ENCODE measurements around the gene MAB21L4. TPM values are rescaled to one million over a fixed set of nuclear protein-coding genes. Genes with fewer than 3 reads are reported as not detected.

The MAB21L4 gene
- polyA plus RNA-seq, 2 of the 4 experiments (the other 2 are of a cell fraction), result not detected

GRCh38 chr2:240894006-240894405 is 1.9 kb downstream of the MAB21L4 start:
- ChIA-PET CTCF (interaction anchor here (1.4 kb wide), 1 partner anchor 21 kb away, joined by 4 read pairs; no protein-coding TSS in a partner anchor), POLR2A (no interaction called here)
- WGBS (ENCODE audit: missing lambda C conversion rate), result 0% methylated on average over 1 of the region's 9 CpGs
- Histone ChIP-seq H3K4me3 (no peak overlapping the region), H3K4me1 (peaks cover 21% of the 10 kb centered on the region), H3K4me2 (no peak overlapping the region), H3K27ac (peak overlapping the region in 1 of 2 experiments; percentile 32; a peak in 1 of 6 replicates), H3K9me3 (no peaks in the 10 kb centered on the region)
- FAIRE-seq (no peak), DNase-seq (ENCODE audit: low read depth in 1 of 2, low spot score in 1 of 2) (no peak), ATAC-seq (no peak)
- TF ChIP-seq KDM1A (IDR thresholded peaks at IDR 0.05; ENCODE audit: low read depth) (no peak), ZFP36 (IDR thresholded peaks at IDR 0.05; ENCODE audit: borderline replicate concordance, partially characterized antibody) (no peak), MAZ (IDR thresholded peaks at IDR 0.05; ENCODE audit: borderline replicate concordance, low read depth, low read length) (no peak), SREBF2 (IDR thresholded peaks at IDR 0.05) (no peak), NPAS2 (CRISPR knock-in tag; IDR thresholded peaks at IDR 0.05; ENCODE audit: borderline replicate concordance) (no peak), FOXS1 (CRISPR knock-in tag; IDR thresholded peaks at IDR 0.05) (no peak), HOXB5 (CRISPR knock-in tag; IDR thresholded peaks at IDR 0.05) (no peak), ZSCAN20 (CRISPR knock-in tag; IDR thresholded peaks at IDR 0.05) (no peak), TFCP2L1 (CRISPR knock-in tag; IDR thresholded peaks at IDR 0.05) (no peak), KDM5A (IDR thresholded peaks at IDR 0.05) (no peak), TP53 (CRISPR knock-in tag; IDR thresholded peaks at IDR 0.05) (no peak)
- TF ChIP-seq, protein P1, sequence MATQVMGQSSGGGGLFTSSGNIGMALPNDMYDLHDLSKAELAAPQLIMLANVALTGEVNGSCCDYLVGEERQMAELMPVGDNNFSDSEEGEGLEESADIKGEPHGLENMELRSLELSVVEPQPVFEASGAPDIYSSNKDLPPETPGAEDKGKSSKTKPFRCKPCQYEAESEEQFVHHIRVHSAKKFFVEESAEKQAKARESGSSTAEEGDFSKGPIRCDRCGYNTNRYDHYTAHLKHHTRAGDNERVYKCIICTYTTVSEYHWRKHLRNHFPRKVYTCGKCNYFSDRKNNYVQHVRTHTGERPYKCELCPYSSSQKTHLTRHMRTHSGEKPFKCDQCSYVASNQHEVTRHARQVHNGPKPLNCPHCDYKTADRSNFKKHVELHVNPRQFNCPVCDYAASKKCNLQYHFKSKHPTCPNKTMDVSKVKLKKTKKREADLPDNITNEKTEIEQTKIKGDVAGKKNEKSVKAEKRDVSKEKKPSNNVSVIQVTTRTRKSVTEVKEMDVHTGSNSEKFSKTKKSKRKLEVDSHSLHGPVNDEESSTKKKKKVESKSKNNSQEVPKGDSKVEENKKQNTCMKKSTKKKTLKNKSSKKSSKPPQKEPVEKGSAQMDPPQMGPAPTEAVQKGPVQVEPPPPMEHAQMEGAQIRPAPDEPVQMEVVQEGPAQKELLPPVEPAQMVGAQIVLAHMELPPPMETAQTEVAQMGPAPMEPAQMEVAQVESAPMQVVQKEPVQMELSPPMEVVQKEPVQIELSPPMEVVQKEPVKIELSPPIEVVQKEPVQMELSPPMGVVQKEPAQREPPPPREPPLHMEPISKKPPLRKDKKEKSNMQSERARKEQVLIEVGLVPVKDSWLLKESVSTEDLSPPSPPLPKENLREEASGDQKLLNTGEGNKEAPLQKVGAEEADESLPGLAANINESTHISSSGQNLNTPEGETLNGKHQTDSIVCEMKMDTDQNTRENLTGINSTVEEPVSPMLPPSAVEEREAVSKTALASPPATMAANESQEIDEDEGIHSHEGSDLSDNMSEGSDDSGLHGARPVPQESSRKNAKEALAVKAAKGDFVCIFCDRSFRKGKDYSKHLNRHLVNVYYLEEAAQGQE (IDR thresholded peaks at IDR 0.05), result no peak

GRCh38 chr2:240893363-240893844 is 2.6 kb downstream of the MAB21L4 start:
- DNase-seq (ENCODE audit: low read depth in 1 of 2, low spot score in 1 of 2), result no peak
- no peak for FAIRE-seq
- Histone ChIP-seq H3K9me3 (no peaks in the 10 kb centered on the region), H3K27ac (peak overlapping the region in 1 of 2 experiments; percentile 32; a peak in 1 of 6 replicates), H3K4me3 (no peak overlapping the region), H3K4me2 (no peak overlapping the region), H3K4me1 (peaks cover 21% of the 10 kb centered on the region)
- WGBS (ENCODE audit: missing lambda C conversion rate), result 84% methylated on average over 8 of the region's 17 CpGs
- ChIA-PET POLR2A (no interaction called here), CTCF (interaction anchor here (1.4 kb wide), 1 partner anchor 21 kb away, joined by 4 read pairs; no protein-coding TSS in a partner anchor)
- TF ChIP-seq HOXB5 (CRISPR knock-in tag; IDR thresholded peaks at IDR 0.05) (no peak), GATA3 (IDR thresholded peaks at IDR 0.05; ENCODE audit: borderline replicate concordance) (no peak), ZC3H11A (IDR thresholded peaks at IDR 0.05) (no peak), RCOR1 (IDR thresholded peaks at IDR 0.05; ENCODE audit: low read depth, low read length) (no peak)
- TF ChIP-seq, protein P2, sequence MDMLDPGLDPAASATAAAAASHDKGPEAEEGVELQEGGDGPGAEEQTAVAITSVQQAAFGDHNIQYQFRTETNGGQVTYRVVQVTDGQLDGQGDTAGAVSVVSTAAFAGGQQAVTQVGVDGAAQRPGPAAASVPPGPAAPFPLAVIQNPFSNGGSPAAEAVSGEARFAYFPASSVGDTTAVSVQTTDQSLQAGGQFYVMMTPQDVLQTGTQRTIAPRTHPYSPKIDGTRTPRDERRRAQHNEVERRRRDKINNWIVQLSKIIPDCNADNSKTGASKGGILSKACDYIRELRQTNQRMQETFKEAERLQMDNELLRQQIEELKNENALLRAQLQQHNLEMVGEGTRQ (IDR thresholded peaks at IDR 0.05), result no peak
- TF ChIP-seq, protein P3, sequence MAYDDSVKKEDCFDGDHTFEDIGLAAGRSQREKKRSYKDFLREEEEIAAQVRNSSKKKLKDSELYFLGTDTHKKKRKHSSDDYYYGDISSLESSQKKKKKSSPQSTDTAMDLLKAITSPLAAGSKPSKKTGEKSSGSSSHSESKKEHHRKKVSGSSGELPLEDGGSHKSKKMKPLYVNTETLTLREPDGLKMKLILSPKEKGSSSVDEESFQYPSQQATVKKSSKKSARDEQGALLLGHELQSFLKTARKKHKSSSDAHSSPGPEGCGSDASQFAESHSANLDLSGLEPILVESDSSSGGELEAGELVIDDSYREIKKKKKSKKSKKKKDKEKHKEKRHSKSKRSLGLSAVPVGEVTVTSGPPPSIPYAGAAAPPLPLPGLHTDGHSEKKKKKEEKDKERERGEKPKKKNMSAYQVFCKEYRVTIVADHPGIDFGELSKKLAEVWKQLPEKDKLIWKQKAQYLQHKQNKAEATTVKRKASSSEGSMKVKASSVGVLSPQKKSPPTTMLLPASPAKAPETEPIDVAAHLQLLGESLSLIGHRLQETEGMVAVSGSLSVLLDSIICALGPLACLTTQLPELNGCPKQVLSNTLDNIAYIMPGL (CRISPR knock-in tag; IDR thresholded peaks at IDR 0.05; ENCODE audit: borderline replicate concordance), result no peak
- no peak for ATAC-seq

DNA sequence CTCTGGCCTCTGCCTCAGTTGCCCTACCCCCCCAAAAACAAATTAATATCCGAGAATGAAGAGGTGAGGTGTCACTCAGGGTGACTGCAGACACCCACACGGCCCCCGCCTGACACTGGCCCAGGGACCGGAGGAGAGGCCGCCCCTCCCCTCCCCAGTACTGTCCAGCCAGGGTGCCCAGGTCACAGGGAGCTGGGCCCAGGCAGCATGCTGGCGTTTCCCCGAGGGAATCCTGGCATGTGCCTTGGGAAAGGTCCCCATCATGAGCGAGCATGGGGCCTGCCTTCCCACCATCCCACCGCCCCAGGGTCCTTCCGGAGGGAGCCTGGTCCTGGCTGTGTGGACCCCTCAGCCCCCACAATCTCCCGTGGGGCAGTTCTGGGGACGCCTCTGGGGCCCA is 3.0 kb downstream of the MAB21L4 start:
- FAIRE-seq, result no peak
- POLR2A ChIA-PET, result no interaction called here
- no peak overlapping the region for H3K4me2 ChIP-seq
- TF ChIP-seq MAFK (IDR thresholded peaks at IDR 0.05; ENCODE audit: partially characterized antibody), result no peak
- no peak for TF ChIP-seq FOXS1 (CRISPR knock-in tag; IDR thresholded peaks at IDR 0.05)
- no peak for TF ChIP-seq HEYL (CRISPR knock-in tag; IDR thresholded peaks at IDR 0.05)
- no peak for TF ChIP-seq CEBPB (IDR thresholded peaks at IDR 0.05)
- no peak for TF ChIP-seq RARB (CRISPR knock-in tag; IDR thresholded peaks at IDR 0.05)
- no peak for TF ChIP-seq BCL3 (IDR thresholded peaks at IDR 0.05)
- no peak for TF ChIP-seq RNF2 (IDR thresholded peaks at IDR 0.05; ENCODE audit: borderline replicate concordance, low read depth)
- no peak for TF ChIP-seq POLR2AphosphoS2 (conservative IDR thresholded peaks at IDR 0.05; ENCODE audit: low read length)
- no peak for TF ChIP-seq PHF8 (IDR thresholded peaks at IDR 0.05; ENCODE audit: borderline replicate concordance, low read depth)
- no peak for TF ChIP-seq ZNF302 (CRISPR knock-in tag; IDR thresholded peaks at IDR 0.05)

More for the DNA sequence above, 3.0 kb downstream of the MAB21L4 start:
- CTCF ChIA-PET, result interaction anchor here (1.9 kb wide), 1 partner anchor 42 kb away, joined by 6 read pairs; no protein-coding TSS in a partner anchor
- Histone ChIP-seq H3K4me3 (no peak overlapping the region), H3K27ac (no peak overlapping the region), H3K4me1 (peaks cover 21% of the 10 kb centered on the region), H3K9me3 (no peaks in the 10 kb centered on the region)
- DNase-seq (ENCODE audit: low read depth in 1 of 2, low spot score in 1 of 2) (no peak), ATAC-seq (no peak)
- 86% methylated on average over 3 of the region's 12 CpGs for WGBS (ENCODE audit: missing lambda C conversion rate)

Data from A549 (cell line).